ENCODE data around the gene USP34.

Gene USP34

GRCh38 chr2:61410185-61410584 is 60.7 kb downstream of the USP34 start:
- Histone ChIP-seq H3K4me1 (ENCODE audit: control insufficient read depth, insufficient read depth, low read length) (peaks cover 20% of the 10 kb centered on the region), H3K27ac (ENCODE audit: extremely low read depth, low read depth, low read length) (no peak overlapping the region), H3K36me3 (ENCODE audit: control insufficient read depth in 2 of 2, insufficient read depth in 1 of 2, low read length in 2 of 2) (peaks cover 0 to 6% of the 10 kb centered on the region in 2 experiments), H3K4me3 (ENCODE audit: low read depth, low read length) (no peak overlapping the region), H3K9me3 (ENCODE audit: control insufficient read depth, insufficient read depth, low read depth, low read length) (no peaks in the 10 kb centered on the region)
- peak; percentile 94 for TF ChIP-seq ZNF610 (tag by site-specific recombination; IDR thresholded peaks at IDR 0.05; ENCODE audit: borderline replicate concordance)
- TF ChIP-seq ZNF792 (tag by site-specific recombination; IDR thresholded peaks at IDR 0.05) = no peak
- TF ChIP-seq KLF10 (tag by site-specific recombination; IDR thresholded peaks at IDR 0.05) = no peak
- TF ChIP-seq ZNF580 (tag by site-specific recombination; IDR thresholded peaks at IDR 0.05) = no peak
- ChIA-PET POLR2A (no interaction called here), CTCF (interaction anchor here (0.7 kb wide), 1 partner anchor 14 kb away, joined by 8 read pairs; no protein-coding TSS in a partner anchor)

GRCh38 chr2:61405813-61406212 is 65.1 kb downstream of the USP34 start:
- CTCF ChIA-PET = interaction anchor here (0.7 kb wide), 1 partner anchor 302 kb away, joined by 4 read pairs; no protein-coding TSS in a partner anchor
- TF ChIP-seq ZNF248 (tag by site-specific recombination; IDR thresholded peaks at IDR 0.05) = no peak
- TF ChIP-seq KLF16 (tag by site-specific recombination; IDR thresholded peaks at IDR 0.05) = no peak
- no peak for TF ChIP-seq IKZF3 (tag by site-specific recombination; IDR thresholded peaks at IDR 0.05)
- TF ChIP-seq GFI1B (tag by site-specific recombination; IDR thresholded peaks at IDR 0.05) = no peak
- no peak for TF ChIP-seq ZNF10 (tag by site-specific recombination; IDR thresholded peaks at IDR 0.05)
- TF ChIP-seq ZNF544 (tag by site-specific recombination; IDR thresholded peaks at IDR 0.05) = no peak
- Histone ChIP-seq H3K27ac (ENCODE audit: extremely low read depth, low read depth, low read length) (no peak overlapping the region), H3K36me3 (ENCODE audit: control insufficient read depth in 2 of 2, insufficient read depth in 1 of 2, low read length in 2 of 2) (peaks cover 4 to 12% of the 10 kb centered on the region in 2 experiments), H3K9me3 (ENCODE audit: control insufficient read depth, insufficient read depth, low read depth, low read length) (no peaks in the 10 kb centered on the region), H3K4me3 (ENCODE audit: low read depth, low read length) (no peak overlapping the region), H3K4me1 (ENCODE audit: control insufficient read depth, insufficient read depth, low read length) (peaks cover 11% of the 10 kb centered on the region)
- POLR2A ChIA-PET = no interaction called here

- no peak for TF ChIP-seq ZNF776 (tag by site-specific recombination; IDR thresholded peaks at IDR 0.05; ENCODE audit: borderline replicate concordance)
- no peak for TF ChIP-seq ZNF521 (tag by site-specific recombination; IDR thresholded peaks at IDR 0.05)
- H3K9me3 ChIP-seq (ENCODE audit: control insufficient read depth, insufficient read depth, low read depth, low read length) = no peaks in the 10 kb centered on the region
- ChIA-PET POLR2A (no interaction called here), CTCF (no interaction called here)
- H3K36me3 ChIP-seq (ENCODE audit: control insufficient read depth in 2 of 2, insufficient read depth in 1 of 2, low read length in 2 of 2) = peaks cover 4 to 12% of the 10 kb centered on the region in 2 experiments
- no peak overlapping the region for H3K27ac ChIP-seq (ENCODE audit: extremely low read depth, low read depth, low read length)
- H3K4me1 ChIP-seq (ENCODE audit: control insufficient read depth, insufficient read depth, low read length) = peaks cover 7% of the 10 kb centered on the region
- H3K4me3 ChIP-seq (ENCODE audit: low read depth, low read length) = no peak overlapping the region
Observed at GRCh38 chr2:61404438-61404837, 66.4 kb downstream of the USP34 start.

GRCh38 chr2:61398413-61398812 is 72.5 kb downstream of the USP34 start:
- POLR2A ChIA-PET = no interaction called here
- CTCF ChIA-PET = interaction anchor here (0.6 kb wide), 1 partner anchor 522 kb away, joined by 3 read pairs; no protein-coding TSS in a partner anchor
- no peak for TF ChIP-seq ZNF623 (tag by site-specific recombination; IDR thresholded peaks at IDR 0.05)
- TF ChIP-seq ZNF146 (tag by site-specific recombination; IDR thresholded peaks at IDR 0.05) = no peak
- TF ChIP-seq TCF7L2 (IDR thresholded peaks at IDR 0.05; ENCODE audit: borderline replicate concordance, low read depth, low read length) = no peak
- TF ChIP-seq ZFHX2 (tag by site-specific recombination; conservative IDR thresholded peaks at IDR 0.05) = peak; percentile 42
- no peak for TF ChIP-seq ZNF768 (tag by site-specific recombination; IDR thresholded peaks at IDR 0.05)
- no peak for TF ChIP-seq ZNF560 (tag by site-specific recombination; IDR thresholded peaks at IDR 0.05; ENCODE audit: borderline replicate concordance)
- TF ChIP-seq ZNF837 (tag by site-specific recombination; IDR thresholded peaks at IDR 0.05) = no peak
- TF ChIP-seq ZNF350 (tag by site-specific recombination; IDR thresholded peaks at IDR 0.05) = no peak
- peak; percentile 67 for TF ChIP-seq EGR2 (tag by site-specific recombination; IDR thresholded peaks at IDR 0.05; ENCODE audit: low read depth)
- TF ChIP-seq ELK4 (IDR thresholded peaks at IDR 0.05; ENCODE audit: borderline replicate concordance, low read depth, low read length) = no peak
- TF ChIP-seq ZNF645 (tag by site-specific recombination; IDR thresholded peaks at IDR 0.05) = no peak

More at GRCh38 chr2:61398413-61398812, 72.5 kb downstream of the USP34 start:
- Histone ChIP-seq H3K4me1 (ENCODE audit: control insufficient read depth, insufficient read depth, low read length) (no peaks in the 10 kb centered on the region), H3K27ac (ENCODE audit: extremely low read depth, low read depth, low read length) (no peak overlapping the region), H3K4me3 (ENCODE audit: low read depth, low read length) (no peak overlapping the region), H3K36me3 (ENCODE audit: control insufficient read depth in 2 of 2, insufficient read depth in 1 of 2, low read length in 2 of 2) (peaks cover 9 to 15% of the 10 kb centered on the region in 2 experiments), H3K9me3 (ENCODE audit: control insufficient read depth, insufficient read depth, low read depth, low read length) (no peaks in the 10 kb centered on the region)
